Spleen (tissue), 7 donors: Measurements from ENCODE around the gene PRKCQ.

ENCODE experiments used
- POLR2A ChIP-seq, 3 donors: fragments of 450-650 bp; IDR thresholded peaks; one replicate each; pipeline ENCODE4 v1.5.1; 2017; ENCODE audit warnings: antibody characterized with exemption in 3 of 3, mild to moderate bottlenecking in 1 of 3
- TF ChIP-seq, protein P1 (sequence below), 11 experiments: fragments of 200-600 bp in 7 of 11; fragments of 450-650 bp in 4 of 11; sonication (generic) in 4 of 11; IDR thresholded peaks in 8 of 11; conservative IDR thresholded peaks in 3 of 11; 1 replicate in 7 of 11; 2 replicates in 4 of 11; pipeline versions ENCODE4 v1.4.0 to v1.8.0; 2016 to 2021; ENCODE audit warnings: antibody characterized with exemption in 11 of 11, inconsistent platforms in 4 of 11, mild to moderate bottlenecking in 1 of 11
- donor health status: DM: no; HTN: no; CAD: no; lungs with moderate emphysema.
- donor health status: DM: no; HTN: no; CAD: no.
- donor health status: DM: no; HTN: no; CAD: no.

DNA sequence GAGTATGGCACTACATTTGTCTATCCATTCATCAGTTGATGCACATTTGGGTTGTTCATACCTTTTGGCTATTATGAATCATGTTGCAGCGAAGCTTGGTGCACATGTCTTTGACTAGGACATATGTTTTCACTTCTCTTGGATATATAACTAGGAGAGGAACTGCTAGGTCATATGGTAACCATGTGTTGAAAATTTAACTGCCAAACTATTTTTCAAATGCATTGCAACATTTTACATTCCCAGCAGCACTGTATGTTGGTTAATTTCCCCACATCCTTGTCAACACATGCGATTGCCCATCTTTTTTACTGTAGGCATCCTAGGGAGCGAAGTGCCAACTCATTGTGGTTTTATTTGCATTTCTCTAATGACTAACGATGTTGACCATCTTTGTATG, 183.4 kb downstream of the PRKCQ start:
- no peak for TF ChIP-seq POLR2A (IDR thresholded peaks at IDR 0.05)
- TF ChIP-seq, protein P1, sequence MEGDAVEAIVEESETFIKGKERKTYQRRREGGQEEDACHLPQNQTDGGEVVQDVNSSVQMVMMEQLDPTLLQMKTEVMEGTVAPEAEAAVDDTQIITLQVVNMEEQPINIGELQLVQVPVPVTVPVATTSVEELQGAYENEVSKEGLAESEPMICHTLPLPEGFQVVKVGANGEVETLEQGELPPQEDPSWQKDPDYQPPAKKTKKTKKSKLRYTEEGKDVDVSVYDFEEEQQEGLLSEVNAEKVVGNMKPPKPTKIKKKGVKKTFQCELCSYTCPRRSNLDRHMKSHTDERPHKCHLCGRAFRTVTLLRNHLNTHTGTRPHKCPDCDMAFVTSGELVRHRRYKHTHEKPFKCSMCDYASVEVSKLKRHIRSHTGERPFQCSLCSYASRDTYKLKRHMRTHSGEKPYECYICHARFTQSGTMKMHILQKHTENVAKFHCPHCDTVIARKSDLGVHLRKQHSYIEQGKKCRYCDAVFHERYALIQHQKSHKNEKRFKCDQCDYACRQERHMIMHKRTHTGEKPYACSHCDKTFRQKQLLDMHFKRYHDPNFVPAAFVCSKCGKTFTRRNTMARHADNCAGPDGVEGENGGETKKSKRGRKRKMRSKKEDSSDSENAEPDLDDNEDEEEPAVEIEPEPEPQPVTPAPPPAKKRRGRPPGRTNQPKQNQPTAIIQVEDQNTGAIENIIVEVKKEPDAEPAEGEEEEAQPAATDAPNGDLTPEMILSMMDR (IDR thresholded peaks at IDR 0.05 in 8 of 11, conservative IDR thresholded peaks at IDR 0.05 in 3 of 11), result no peak
